Measurements from ENCODE around the gene ABCA5.

DNA sequence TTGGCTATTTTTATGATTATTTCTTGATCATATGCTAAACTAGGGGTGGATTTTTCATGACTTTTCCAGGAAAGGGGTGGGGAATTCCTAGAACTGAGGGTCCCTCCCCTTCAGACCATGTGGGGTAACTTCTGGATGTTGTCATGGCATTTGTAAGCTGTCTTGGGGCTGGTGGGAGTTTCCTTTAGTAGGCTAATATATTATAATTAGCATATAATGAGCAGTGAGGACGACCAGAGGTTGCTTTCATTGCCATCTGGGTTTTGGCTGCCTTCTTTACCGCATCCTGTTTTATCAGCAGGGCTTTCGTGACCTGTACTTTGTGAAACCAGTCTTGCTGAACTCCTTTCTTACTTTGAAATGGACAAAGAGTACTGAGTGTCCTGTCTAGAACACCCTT is 40.4 kb upstream of the ABCA5 start:
- TF ChIP-seq, protein P1, sequence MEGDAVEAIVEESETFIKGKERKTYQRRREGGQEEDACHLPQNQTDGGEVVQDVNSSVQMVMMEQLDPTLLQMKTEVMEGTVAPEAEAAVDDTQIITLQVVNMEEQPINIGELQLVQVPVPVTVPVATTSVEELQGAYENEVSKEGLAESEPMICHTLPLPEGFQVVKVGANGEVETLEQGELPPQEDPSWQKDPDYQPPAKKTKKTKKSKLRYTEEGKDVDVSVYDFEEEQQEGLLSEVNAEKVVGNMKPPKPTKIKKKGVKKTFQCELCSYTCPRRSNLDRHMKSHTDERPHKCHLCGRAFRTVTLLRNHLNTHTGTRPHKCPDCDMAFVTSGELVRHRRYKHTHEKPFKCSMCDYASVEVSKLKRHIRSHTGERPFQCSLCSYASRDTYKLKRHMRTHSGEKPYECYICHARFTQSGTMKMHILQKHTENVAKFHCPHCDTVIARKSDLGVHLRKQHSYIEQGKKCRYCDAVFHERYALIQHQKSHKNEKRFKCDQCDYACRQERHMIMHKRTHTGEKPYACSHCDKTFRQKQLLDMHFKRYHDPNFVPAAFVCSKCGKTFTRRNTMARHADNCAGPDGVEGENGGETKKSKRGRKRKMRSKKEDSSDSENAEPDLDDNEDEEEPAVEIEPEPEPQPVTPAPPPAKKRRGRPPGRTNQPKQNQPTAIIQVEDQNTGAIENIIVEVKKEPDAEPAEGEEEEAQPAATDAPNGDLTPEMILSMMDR (IDR thresholded peaks at IDR 0.05): no peak
- TF ChIP-seq POLR2A (IDR thresholded peaks at IDR 0.05): no peak
